ENCODE results near the gene ALDH1L1.

The ALDH1L1 gene

DNA sequence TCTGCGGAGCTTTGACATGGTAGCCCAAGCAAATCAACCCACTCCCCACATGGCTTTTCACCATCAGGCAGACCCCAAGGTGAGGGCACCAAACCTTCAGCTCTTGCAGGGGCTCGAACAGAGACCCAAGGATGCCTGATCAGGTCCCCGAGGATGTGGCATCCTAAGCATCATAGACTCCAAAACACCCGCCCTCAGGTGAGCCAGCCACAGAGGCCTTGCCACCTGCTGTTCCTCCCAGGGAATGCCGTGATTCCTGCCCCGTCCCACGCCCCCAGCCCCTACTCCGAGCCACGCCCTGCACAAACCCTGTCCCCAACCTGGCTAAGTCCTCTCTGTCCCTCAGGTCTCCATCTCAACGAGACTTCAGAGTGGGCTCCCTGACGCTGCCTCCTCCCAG, 61.8 kb downstream of the ALDH1L1 start:
- H3K27ac ChIP-seq (ENCODE audit: low read length), result no peak overlapping the region
- WGBS (ENCODE audit: insufficient coverage, insufficient read length), result no CpG with 5 or more reads among the region's 11 CpGs
- no peaks in the 10 kb centered on the region for H3K9me3 ChIP-seq (ENCODE audit: control insufficient read depth, insufficient read depth, low read length)
- no peak overlapping the region for H3K4me3 ChIP-seq (ENCODE audit: low read length)
- no peaks in the 10 kb centered on the region for H3K36me3 ChIP-seq (ENCODE audit: control insufficient read depth, insufficient read depth, low read length)
- no peak for DNase-seq (ENCODE audit: low read depth, low spot score)
- H3K4me1 ChIP-seq (ENCODE audit: control insufficient read depth, insufficient read depth, low read length), result no peaks in the 10 kb centered on the region; the same call in 1 of the 2 replicates
- H3K27me3 ChIP-seq (ENCODE audit: control insufficient read depth, insufficient read depth, low read length), result no peaks in the 10 kb centered on the region

GRCh38 chr3:126117786-126118185, 62.6 kb downstream of the ALDH1L1 start:
- H3K4me3 ChIP-seq (ENCODE audit: low read length), result no peak overlapping the region
- H3K27me3 ChIP-seq (ENCODE audit: control insufficient read depth, insufficient read depth, low read length), result no peaks in the 10 kb centered on the region
- WGBS (ENCODE audit: insufficient coverage, insufficient read length), result no CpG with 5 or more reads among the region's 9 CpGs
- no peaks in the 10 kb centered on the region for H3K9me3 ChIP-seq (ENCODE audit: control insufficient read depth, insufficient read depth, low read length)
- no peaks in the 10 kb centered on the region for H3K36me3 ChIP-seq (ENCODE audit: control insufficient read depth, insufficient read depth, low read length)
- DNase-seq (ENCODE audit: low read depth, low spot score), result no peak
- no peak overlapping the region for H3K27ac ChIP-seq (ENCODE audit: low read length)
- no peaks in the 10 kb centered on the region; the same call in 1 of the 2 replicates for H3K4me1 ChIP-seq (ENCODE audit: control insufficient read depth, insufficient read depth, low read length)

DNA sequence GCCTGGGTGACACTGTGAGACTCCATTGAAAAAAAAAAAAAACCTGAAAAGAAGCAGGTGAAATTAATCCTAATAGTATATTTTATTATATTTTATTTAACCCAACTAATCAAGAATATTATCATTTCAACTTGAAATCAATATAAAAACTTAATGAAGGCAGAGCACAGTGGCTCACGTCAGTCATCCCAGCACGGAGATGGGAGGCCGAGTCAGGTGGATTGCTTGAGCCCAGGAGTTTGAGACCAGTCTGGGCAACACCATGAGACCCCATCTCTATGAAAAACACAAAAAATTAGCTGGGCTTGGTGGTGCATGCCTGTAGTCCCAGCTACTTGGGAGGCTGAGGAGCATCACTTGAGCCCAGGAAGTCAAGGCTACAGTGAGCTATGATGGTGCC, 63.2 kb downstream of the ALDH1L1 start:
- Histone ChIP-seq H3K4me1 (ENCODE audit: control insufficient read depth, insufficient read depth, low read length) (no peaks in the 10 kb centered on the region; the same call in 1 of the 2 replicates), H3K27me3 (ENCODE audit: control insufficient read depth, insufficient read depth, low read length) (no peaks in the 10 kb centered on the region), H3K4me3 (ENCODE audit: low read length) (no peak overlapping the region), H3K9me3 (ENCODE audit: control insufficient read depth, insufficient read depth, low read length) (no peaks in the 10 kb centered on the region), H3K27ac (ENCODE audit: low read length) (no peak overlapping the region), H3K36me3 (ENCODE audit: control insufficient read depth, insufficient read depth, low read length) (no peaks in the 10 kb centered on the region)
- DNase-seq (ENCODE audit: low read depth, low spot score), result no peak
- no CpG with 5 or more reads among the region's 3 CpGs for WGBS (ENCODE audit: insufficient coverage, insufficient read length)

DNA sequence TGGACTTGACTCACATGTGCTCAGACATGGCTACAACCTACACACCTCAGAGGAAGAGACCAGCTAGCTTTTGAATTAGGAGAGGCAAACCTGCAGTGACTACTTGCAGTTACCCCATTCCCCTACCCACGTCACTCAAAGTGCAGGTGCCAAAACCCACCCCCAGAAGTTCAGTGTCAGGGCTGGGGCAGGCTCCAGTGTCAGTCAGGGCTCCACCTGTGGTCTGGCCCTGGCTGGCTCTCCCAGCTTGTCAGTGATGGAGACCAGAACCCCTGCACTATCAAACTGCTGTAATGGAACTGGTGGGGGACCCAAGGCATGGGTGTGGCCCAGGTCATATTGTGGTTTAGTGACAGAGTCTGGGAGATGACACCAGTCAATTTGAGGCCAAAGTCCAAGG, 63.9 kb downstream of the ALDH1L1 start:
- no peak for DNase-seq (ENCODE audit: low read depth, low spot score)
- Histone ChIP-seq H3K4me3 (ENCODE audit: low read length) (no peak overlapping the region), H3K4me1 (ENCODE audit: control insufficient read depth, insufficient read depth, low read length) (no peaks in the 10 kb centered on the region; the same call in 1 of the 2 replicates), H3K36me3 (ENCODE audit: control insufficient read depth, insufficient read depth, low read length) (no peaks in the 10 kb centered on the region), H3K27me3 (ENCODE audit: control insufficient read depth, insufficient read depth, low read length) (no peaks in the 10 kb centered on the region), H3K27ac (ENCODE audit: low read length) (no peak overlapping the region), H3K9me3 (ENCODE audit: control insufficient read depth, insufficient read depth, low read length) (no peaks in the 10 kb centered on the region)
- WGBS (ENCODE audit: insufficient coverage, insufficient read length), result no CpG with 5 or more reads among the region's 1 CpG

- no peak for DNase-seq (ENCODE audit: low read depth, low spot score)
- no peaks in the 10 kb centered on the region for H3K27me3 ChIP-seq (ENCODE audit: control insufficient read depth, insufficient read depth, low read length)
- H3K4me3 ChIP-seq (ENCODE audit: low read length), result no peak overlapping the region
- H3K27ac ChIP-seq (ENCODE audit: low read length), result no peak overlapping the region
- WGBS (ENCODE audit: insufficient coverage, insufficient read length), result no CpG with 5 or more reads among the region's 16 CpGs
- no peaks in the 10 kb centered on the region for H3K36me3 ChIP-seq (ENCODE audit: control insufficient read depth, insufficient read depth, low read length)
- no peaks in the 10 kb centered on the region; the same call in 1 of the 2 replicates for H3K4me1 ChIP-seq (ENCODE audit: control insufficient read depth, insufficient read depth, low read length)
- no peaks in the 10 kb centered on the region for H3K9me3 ChIP-seq (ENCODE audit: control insufficient read depth, insufficient read depth, low read length)
Measured at GRCh38 chr3:126114443-126115386, 65.7 kb downstream of the ALDH1L1 start.

GRCh38 chr3:126113733-126114442, 66.5 kb downstream of the ALDH1L1 start:
- Histone ChIP-seq H3K4me1 (ENCODE audit: control insufficient read depth, insufficient read depth, low read length) (no peaks in the 10 kb centered on the region; the same call in 1 of the 2 replicates), H3K36me3 (ENCODE audit: control insufficient read depth, insufficient read depth, low read length) (no peaks in the 10 kb centered on the region), H3K27ac (ENCODE audit: low read length) (no peak overlapping the region), H3K27me3 (ENCODE audit: control insufficient read depth, insufficient read depth, low read length) (no peaks in the 10 kb centered on the region), H3K4me3 (ENCODE audit: low read length) (no peak overlapping the region), H3K9me3 (ENCODE audit: control insufficient read depth, insufficient read depth, low read length) (no peaks in the 10 kb centered on the region)
- WGBS (ENCODE audit: insufficient coverage, insufficient read length), result no CpG with 5 or more reads among the region's 9 CpGs
- no peak for DNase-seq (ENCODE audit: low read depth, low spot score)

DNA sequence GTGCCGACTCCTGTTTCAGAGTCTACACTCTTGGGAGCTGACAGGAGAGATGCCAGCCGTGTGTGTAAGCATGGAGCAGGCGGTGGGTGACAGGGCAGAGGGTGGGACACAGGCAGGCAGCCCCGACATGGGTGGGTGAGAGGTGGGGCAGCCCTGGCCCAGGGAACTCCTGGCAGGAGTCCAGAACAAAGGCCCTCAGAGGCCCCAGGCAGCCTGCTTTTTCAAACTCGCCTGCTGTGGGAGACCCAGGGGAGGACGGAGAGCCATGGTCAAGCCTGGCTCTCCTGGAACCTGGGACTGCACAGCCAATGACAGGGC, 67.2 kb downstream of the ALDH1L1 start:
- no peaks in the 10 kb centered on the region for H3K9me3 ChIP-seq (ENCODE audit: control insufficient read depth, insufficient read depth, low read length)
- H3K27ac ChIP-seq (ENCODE audit: low read length), result no peak overlapping the region
- no peaks in the 10 kb centered on the region for H3K27me3 ChIP-seq (ENCODE audit: control insufficient read depth, insufficient read depth, low read length)
- no peak for DNase-seq (ENCODE audit: low read depth, low spot score)
- no peaks in the 10 kb centered on the region; the same call in 1 of the 2 replicates for H3K4me1 ChIP-seq (ENCODE audit: control insufficient read depth, insufficient read depth, low read length)
- H3K36me3 ChIP-seq (ENCODE audit: control insufficient read depth, insufficient read depth, low read length), result no peaks in the 10 kb centered on the region
- no CpG with 5 or more reads among the region's 6 CpGs for WGBS (ENCODE audit: insufficient coverage, insufficient read length)
- no peak overlapping the region for H3K4me3 ChIP-seq (ENCODE audit: low read length)

DNA sequence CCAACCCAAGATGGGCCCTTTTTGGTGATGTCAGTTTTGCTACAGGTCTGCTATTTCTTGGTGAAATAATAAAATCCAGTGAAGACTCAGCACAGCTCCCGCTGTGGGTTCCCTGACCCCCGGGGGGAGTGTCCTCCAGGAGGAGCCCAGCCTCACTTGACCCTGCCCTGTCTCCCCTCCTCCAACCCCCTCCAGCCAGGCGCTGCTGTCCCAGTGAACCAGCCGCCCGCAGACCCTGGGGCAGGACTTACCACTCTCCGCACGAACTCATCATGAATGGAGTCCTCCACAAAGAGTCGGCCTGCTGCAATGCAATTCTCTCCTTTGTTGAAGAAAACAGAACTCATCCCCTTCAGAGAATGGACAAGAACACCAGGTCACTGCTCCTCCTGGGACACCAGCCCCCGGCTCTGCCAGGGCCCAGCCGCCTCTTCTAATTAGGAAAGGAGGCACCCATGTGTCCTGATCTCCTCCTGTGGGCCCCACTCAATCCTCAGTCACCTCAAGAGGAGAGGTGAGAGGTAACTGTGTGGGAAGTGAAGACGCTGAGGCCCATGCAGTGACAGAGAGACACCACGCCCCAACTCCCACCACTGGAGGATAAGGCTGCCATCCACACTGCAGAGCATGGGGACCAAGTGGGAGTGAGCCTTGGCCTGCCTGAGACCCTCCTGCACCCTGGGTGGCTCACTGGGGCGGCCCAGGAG, 67.7 kb downstream of the ALDH1L1 start:
- Histone ChIP-seq H3K4me1 (ENCODE audit: control insufficient read depth, insufficient read depth, low read length) (no peaks in the 10 kb centered on the region; the same call in 1 of the 2 replicates), H3K36me3 (ENCODE audit: control insufficient read depth, insufficient read depth, low read length) (no peaks in the 10 kb centered on the region), H3K9me3 (ENCODE audit: control insufficient read depth, insufficient read depth, low read length) (no peaks in the 10 kb centered on the region), H3K4me3 (ENCODE audit: low read length) (no peak overlapping the region), H3K27me3 (ENCODE audit: control insufficient read depth, insufficient read depth, low read length) (no peaks in the 10 kb centered on the region), H3K27ac (ENCODE audit: low read length) (no peak overlapping the region)
- no peak for DNase-seq (ENCODE audit: low read depth, low spot score)
- WGBS (ENCODE audit: insufficient coverage, insufficient read length), result no CpG with 5 or more reads among the region's 13 CpGs

DNA sequence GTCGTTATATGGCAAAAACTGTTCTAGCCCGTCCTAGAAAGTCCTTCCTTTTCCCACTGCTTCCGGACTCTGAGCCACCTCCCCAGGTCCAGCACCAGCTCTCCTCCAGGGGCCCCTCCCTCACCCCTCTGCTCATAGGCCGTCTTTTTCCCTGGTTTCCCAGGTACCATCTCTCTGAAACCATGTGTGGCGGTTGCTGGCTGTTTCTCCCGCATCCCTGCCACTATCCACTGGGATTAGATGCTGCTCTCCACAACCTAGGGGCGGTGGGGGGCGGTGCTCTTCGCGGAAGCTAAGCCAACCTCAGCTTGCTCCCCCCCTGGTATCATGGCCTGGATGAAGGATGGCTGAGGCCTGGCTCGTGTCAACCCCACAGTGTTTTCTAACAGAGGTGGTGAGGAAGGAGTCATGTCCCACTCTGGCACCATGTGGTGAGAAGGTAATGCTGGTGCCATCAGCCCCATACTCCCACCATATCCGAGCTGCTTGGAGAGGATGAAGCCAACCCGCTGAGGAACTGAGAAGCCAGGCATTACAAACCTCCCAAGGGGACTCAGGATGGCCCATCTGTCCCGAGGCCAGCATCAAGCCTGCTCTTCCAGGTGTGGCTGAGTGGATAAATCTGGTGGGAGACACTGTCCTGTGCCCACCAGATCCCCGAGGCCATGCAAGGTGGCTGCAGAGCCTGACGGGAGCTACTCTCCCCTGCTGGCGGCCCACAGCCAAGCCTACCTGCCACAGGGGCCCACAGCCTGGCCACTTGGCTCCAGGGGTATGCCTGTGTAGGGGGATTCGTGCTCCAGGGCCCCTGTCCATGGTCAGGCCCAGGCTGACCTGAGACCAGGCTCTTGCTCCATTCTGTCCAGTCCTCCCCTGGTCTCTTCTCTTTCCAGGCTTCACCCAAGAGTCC, 68.6 kb downstream of the ALDH1L1 start:
- H3K4me3 ChIP-seq (ENCODE audit: low read length), result no peak overlapping the region
- no peaks in the 10 kb centered on the region; the same call in 1 of the 2 replicates for H3K4me1 ChIP-seq (ENCODE audit: control insufficient read depth, insufficient read depth, low read length)
- H3K36me3 ChIP-seq (ENCODE audit: control insufficient read depth, insufficient read depth, low read length), result no peaks in the 10 kb centered on the region
- no peak overlapping the region for H3K27ac ChIP-seq (ENCODE audit: low read length)
- WGBS (ENCODE audit: insufficient coverage, insufficient read length), result no CpG with 5 or more reads among the region's 18 CpGs
- DNase-seq (ENCODE audit: low read depth, low spot score), result no peak
- H3K9me3 ChIP-seq (ENCODE audit: control insufficient read depth, insufficient read depth, low read length), result no peaks in the 10 kb centered on the region
- H3K27me3 ChIP-seq (ENCODE audit: control insufficient read depth, insufficient read depth, low read length), result no peaks in the 10 kb centered on the region
